Measurements from ENCODE around the gene PSMD8. TPM values are rescaled to one million over a fixed set of nuclear protein-coding genes. Genes with fewer than 3 reads are reported as not detected.

Gene PSMD8
- total RNA-seq, 4 donors from 2014 or later: 28.1 to 171 (median 78.5) TPM

DNA sequence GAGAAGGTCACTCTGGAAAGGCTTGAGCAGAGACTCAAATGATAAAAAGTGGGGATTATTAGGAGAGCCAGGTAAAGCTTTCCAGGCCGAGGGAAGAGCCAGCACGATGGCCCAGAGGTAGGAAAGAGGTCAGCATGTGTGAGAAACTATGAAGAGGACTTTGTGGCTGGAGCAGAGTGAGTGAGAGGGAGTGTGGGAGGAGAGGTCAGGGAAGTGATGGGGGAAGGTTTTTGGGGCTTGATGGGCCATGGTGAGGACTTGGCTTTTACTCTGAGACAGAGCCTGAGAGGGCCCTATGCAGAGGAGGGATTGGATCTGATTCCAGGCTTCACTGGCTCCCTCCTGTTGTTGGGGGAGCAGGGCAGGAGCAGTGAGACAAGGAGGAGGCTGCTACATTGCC is 33.4 kb upstream of the PSMD8 start:
- 94% methylated on average over 2 of the region's 2 CpGs for WGBS, 2 donors (ENCODE audit: low coverage in 1 of 2)
- Histone ChIP-seq H3K9me3 (no peaks in the 10 kb centered on the region), H3K4me3 (no peak overlapping the region), H3K27me3 (no peaks in the 10 kb centered on the region), H3K27ac (no peak overlapping the region), H3K4me1 (peaks cover 5 to 16% (median 6%) of the 10 kb centered on the region in 4 donors), H3K36me3 (no peaks in the 10 kb centered on the region)
- DNase-seq: no peak
- in situ Hi-C loops (cut with MboI; ENCODE audit: low pct_ligation_motif_present in 1 of 4, low pct_unique_long_range_greater_than_20kb in 1 of 4, low sequenced_read_pairs in 3 of 4) (loop anchor here (25.0 kb wide), 2 partner anchors 429 to 454 kb away; partner anchors contain the start of genes SIPA1L3 (in 3 of the 4) and WDR87 (in 3 of the 4)), intact Hi-C loops (cut with DNase I; ENCODE audit: low total_unique reads) (loop anchor here (5.0 kb wide), 1 partner anchor 969 kb away; the partner anchor contains the start of gene ZNF527)
- TF ChIP-seq POLR2AphosphoS5 (IDR thresholded peaks at IDR 0.05) (no peak), POLR2A (IDR thresholded peaks at IDR 0.05) (no peak), EP300 (IDR thresholded peaks at IDR 0.05; ENCODE audit: low read depth) (no peak), CTCF (IDR thresholded peaks at IDR 0.05) (no peak)

- in situ Hi-C loops (cut with MboI; ENCODE audit: low pct_ligation_motif_present in 1 of 4, low pct_unique_long_range_greater_than_20kb in 1 of 4, low sequenced_read_pairs in 3 of 4) (loop anchor here (25.0 kb wide), 2 partner anchors 435 to 460 kb away; partner anchors contain the start of genes SIPA1L3 (in 3 of the 4) and WDR87 (in 3 of the 4)), intact Hi-C loops (cut with DNase I; ENCODE audit: low total_unique reads) (no loop called here)
- H3K9me3 ChIP-seq: no peaks in the 10 kb centered on the region
- H3K27me3 ChIP-seq: no peaks in the 10 kb centered on the region
- H3K4me3 ChIP-seq: no peak overlapping the region
- TF ChIP-seq POLR2AphosphoS5 (IDR thresholded peaks at IDR 0.05) (no peak), CTCF (IDR thresholded peaks at IDR 0.05) (no peak), EP300 (IDR thresholded peaks at IDR 0.05; ENCODE audit: low read depth) (no peak), POLR2A (IDR thresholded peaks at IDR 0.05) (no peak)
- no peaks in the 10 kb centered on the region for H3K4me1 ChIP-seq
- H3K27ac ChIP-seq: no peak overlapping the region
- WGBS, 2 donors (ENCODE audit: low coverage in 1 of 2): 78 to 93% methylated on average over 2 to 4 of the region's 4 CpGs
- no peaks in the 10 kb centered on the region for H3K36me3 ChIP-seq
- no peak for DNase-seq
Measured at GRCh38 chr19:38346837-38347236, 27.5 kb upstream of the PSMD8 start.

DNA sequence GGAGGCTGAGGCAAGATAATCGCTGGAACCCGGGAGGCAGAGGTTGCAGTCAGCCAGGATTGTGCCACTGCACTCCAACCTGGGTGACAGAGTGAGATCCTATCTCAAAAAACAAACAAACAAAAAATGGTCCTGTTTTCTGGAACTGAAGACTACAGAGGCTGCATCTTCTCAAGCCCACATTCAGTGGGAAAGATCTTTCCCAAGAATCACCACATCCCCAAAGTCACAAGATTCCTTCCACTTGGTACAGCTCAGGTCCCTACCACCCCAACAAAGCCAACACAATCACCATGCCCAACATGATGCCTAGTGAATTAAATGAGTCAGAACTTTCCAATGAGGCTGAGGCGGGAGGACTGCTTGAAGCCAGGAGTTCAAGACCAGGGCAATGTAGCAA is 23.5 kb upstream of the PSMD8 start:
- no peaks in the 10 kb centered on the region for H3K9me3 ChIP-seq
- intact Hi-C loops (cut with DNase I; ENCODE audit: low total_unique reads) (no loop called here), in situ Hi-C loops (cut with MboI; ENCODE audit: low pct_ligation_motif_present in 1 of 4, low pct_unique_long_range_greater_than_20kb in 1 of 4, low sequenced_read_pairs in 3 of 4) (no loop called here)
- H3K27ac ChIP-seq: no peak overlapping the region
- H3K36me3 ChIP-seq: no peaks in the 10 kb centered on the region
- no peaks in the 10 kb centered on the region for H3K4me1 ChIP-seq
- 88 to 100% methylated on average over 1 to 3 of the region's 3 CpGs for WGBS, 2 donors (ENCODE audit: low coverage in 1 of 2)
- DNase-seq: no peak
- H3K27me3 ChIP-seq: peaks cover 14% of the 10 kb centered on the region
- H3K4me3 ChIP-seq: no peak overlapping the region
- TF ChIP-seq CTCF (IDR thresholded peaks at IDR 0.05) (no peak), POLR2AphosphoS5 (IDR thresholded peaks at IDR 0.05) (no peak), POLR2A (IDR thresholded peaks at IDR 0.05) (no peak), EP300 (IDR thresholded peaks at IDR 0.05; ENCODE audit: low read depth) (no peak)

- in situ Hi-C loops (cut with MboI; ENCODE audit: low pct_ligation_motif_present in 1 of 4, low pct_unique_long_range_greater_than_20kb in 1 of 4, low sequenced_read_pairs in 3 of 4) (no loop called here), intact Hi-C loops (cut with DNase I; ENCODE audit: low total_unique reads) (no loop called here)
- DNase-seq: no peak
- Histone ChIP-seq H3K36me3 (no peaks in the 10 kb centered on the region), H3K27ac (no peak overlapping the region), H3K27me3 (peaks cover 21% of the 10 kb centered on the region), H3K4me1 (no peaks in the 10 kb centered on the region), H3K4me3 (no peak overlapping the region), H3K9me3 (no peaks in the 10 kb centered on the region)
- WGBS, 2 donors (ENCODE audit: low coverage in 1 of 2): 69% methylated on average over 9 of the region's 9 CpGs; no CpG with 5 or more reads in 1 of the 2 donors
- TF ChIP-seq EP300 (IDR thresholded peaks at IDR 0.05; ENCODE audit: low read depth) (no peak), CTCF (IDR thresholded peaks at IDR 0.05) (no peak), POLR2AphosphoS5 (IDR thresholded peaks at IDR 0.05) (no peak), POLR2A (IDR thresholded peaks at IDR 0.05) (peak; percentile 8)
Measured at GRCh38 chr19:38351865-38352395, 22.4 kb upstream of the PSMD8 start.

Measured in transverse colon (tissue), 4 donors.